Amniotic stem cell (primary cell): Measurements from ENCODE around the gene DCPS.

Experiments
- DNase-seq: peaks from one replicate; lab custom pipeline; 2025; lab: John Stamatoyannopoulos, UW

DCPS gene

DNA sequence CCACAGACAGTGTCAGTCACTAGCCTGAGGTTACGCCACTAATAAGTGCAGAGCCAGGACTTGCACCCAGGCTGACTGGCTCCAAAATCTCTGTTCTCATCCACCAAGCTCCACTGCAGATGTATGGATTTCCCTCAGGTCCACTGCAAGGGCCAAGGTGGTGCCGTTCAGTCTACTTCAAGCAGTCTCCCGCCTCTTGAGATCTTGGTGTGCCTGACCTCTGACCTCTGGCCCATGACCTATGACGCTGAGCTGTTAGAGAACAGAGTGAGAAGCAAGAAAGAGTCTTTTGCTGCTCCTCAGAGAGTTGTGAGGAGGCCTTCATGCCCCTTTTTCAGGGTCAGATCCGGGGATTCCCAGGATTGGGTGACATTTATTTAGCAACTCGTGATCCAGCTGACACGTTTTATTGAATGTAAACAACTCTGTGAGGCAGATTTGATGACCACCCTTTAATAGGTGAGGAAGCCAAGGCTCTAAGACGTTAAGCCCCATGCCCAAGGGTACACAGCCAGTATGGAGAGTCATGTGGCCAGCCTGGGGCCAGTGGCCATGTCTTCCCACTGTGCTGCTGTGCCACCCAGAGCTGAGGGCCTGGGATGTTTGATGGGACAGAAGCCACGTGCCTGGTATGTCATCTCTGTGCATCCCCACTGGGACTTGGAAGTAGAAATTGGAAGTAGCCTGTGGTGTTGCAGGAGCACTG is 25.2 kb downstream of the DCPS start:
- DNase-seq, result no peak

DNA sequence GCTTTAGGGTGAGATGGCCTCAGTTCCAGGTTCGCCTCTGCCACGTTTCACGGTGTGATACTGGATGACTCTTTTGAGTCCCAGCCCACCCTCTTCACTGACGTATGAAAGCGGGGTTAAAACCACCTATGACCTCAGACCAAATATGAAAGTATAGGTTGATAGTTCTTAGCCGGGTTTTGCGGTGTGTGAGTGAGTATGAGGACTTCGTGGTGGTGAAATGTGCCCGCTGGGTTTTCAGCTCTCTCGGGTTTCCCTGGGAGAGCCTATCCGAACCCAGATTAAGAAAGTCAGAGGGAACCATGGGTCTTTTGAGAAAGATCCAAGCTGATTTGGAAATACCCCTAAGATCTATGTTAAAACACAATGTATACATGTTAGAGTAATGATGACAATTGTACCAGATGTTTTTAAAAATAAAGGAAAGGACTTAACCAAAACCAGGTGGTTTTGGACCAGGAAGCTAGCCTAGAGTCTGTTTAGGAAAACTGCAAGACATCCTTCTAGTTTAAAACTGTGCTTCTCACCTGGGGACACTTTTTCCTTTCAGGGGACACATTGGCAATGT is 25.9 kb downstream of the DCPS start:
- DNase-seq, result no peak

DNA sequence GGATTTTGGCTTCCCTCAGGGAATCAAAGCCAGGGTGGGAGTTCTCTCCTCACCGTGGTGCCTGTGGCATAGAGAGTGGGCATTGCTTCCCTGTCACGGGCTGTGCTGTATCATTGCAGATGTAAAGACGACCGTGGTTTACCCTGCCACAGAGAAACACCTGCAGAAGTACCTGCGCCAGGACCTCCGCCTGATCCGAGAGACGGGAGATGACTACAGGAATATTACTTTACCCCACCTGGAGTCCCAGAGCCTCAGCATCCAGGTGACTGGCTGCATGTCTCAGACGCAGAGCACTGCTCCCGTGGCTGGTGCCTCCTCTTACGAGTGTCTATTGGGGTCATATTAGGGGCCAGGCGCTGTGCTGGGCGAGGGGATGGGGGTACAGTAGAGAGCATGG is 27.4 kb downstream of the DCPS start:
- DNase-seq, result no peak

DNA sequence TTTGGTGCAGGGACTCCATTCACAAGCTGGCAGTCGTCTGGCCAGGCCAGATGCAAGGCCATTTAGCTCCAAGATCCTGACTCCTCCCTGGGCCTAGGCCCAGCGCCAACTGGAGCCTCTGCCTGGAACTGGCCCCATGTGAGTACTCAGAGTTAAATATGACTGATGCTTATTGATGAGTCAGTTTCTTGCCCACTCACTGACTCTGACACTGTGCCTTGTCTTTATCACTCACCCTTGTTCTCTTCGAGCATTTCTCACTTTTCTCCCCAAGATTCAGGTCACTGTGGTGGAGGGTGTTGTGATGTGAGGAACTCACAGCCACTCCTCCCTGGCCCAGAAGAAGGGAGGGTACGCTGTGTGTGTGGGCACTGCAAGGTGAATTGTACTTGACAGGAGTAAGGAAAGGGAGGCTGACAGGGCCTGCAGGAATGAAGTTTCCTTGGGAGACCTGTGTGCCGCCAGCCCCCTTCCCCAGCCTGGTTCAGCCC is 28.4 kb downstream of the DCPS start:
- peak; percentile 46 for DNase-seq

DNA sequence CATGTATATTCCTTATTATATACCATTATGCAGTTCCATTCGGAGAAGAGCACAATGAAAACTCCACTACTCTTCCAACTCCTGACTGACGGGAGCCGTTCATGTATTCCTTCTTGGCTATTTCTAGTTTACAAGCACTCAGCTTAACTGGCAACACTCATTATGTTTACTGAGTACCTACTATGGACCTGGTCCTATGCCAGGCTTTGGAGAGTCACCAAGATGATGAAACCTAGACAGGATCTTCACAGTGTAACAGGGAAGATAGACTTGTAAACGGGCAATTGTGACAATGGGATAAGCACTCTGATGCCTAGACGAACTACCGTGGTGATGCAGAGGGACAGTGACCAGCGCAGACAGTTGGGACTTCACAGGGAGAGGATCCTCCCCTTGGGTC is 29.3 kb downstream of the DCPS start:
- no peak for DNase-seq

DNA sequence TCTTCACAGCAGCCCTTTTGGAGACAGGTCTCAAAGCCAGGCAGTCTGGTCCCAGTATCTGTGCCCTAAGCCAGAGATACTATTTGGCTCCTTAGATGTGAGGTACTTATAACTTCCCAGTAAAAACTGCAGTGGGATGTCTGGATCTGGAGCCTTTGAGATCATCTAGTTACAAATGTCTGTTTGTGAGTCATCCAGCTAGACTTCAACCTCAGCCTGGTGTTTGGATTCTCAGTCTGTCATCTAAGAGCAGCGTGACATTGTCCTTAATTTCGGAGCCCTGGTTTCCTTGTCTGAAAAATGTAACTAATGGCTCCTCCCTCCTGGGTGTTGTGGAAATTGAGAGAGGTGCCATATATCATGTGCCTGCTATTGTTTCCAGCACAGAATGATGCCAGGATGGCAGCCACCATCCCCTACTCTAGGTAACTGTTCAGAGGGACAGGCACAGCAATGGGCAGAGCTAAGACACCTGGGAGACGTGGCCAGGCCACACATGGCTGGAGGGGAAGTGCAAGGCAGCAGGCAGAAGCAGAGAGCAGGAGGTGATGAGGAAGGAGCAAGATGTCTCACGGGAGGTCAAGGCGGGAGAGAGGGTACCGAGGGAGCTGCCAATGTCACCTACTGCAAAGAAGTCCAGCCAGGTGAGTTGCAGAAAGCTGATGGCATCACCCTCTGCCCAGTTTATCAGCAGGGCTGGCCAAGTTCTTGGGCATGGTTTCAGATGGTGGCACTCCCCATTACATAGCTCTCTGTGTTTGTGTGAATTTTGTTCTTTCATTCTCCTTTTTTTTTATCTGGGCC is 31.0 kb downstream of the DCPS start:
- no peak for DNase-seq

DNA sequence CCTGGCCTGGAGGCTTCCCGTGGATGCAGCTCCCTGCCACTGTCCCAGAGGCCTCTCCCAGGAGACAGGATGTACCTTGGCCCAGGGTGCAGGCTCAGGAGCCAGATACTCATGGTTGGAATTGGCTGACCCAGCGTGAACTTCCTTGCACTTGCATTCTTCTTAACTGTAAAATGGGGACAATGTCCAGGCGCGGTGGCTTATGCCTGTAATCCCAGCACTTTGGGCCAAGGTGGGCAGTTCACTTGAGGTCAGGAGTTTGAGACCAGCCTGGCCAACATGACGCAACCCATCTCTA is 31.6 kb downstream of the DCPS start:
- no peak for DNase-seq

DNA sequence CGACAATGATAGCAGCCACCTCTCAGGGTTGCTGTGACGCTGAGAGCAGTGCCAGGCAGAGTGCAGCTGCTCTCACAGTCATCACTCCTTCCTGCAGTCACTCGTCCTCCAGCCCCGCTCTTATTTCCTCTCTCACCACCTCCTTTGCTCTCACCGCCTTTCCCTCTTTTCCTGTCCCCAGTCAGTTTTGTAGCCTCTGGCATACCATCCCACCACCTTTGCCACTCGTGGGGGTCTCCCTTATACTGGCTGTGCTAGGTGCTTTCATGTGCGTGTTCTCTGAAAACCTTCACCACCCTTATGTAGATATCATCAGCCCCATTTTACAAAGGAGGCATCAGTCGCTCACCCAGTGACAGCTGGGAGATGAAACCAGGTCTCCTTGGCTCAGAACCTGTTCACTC is 32.3 kb downstream of the DCPS start:
- no peak for DNase-seq

DNA sequence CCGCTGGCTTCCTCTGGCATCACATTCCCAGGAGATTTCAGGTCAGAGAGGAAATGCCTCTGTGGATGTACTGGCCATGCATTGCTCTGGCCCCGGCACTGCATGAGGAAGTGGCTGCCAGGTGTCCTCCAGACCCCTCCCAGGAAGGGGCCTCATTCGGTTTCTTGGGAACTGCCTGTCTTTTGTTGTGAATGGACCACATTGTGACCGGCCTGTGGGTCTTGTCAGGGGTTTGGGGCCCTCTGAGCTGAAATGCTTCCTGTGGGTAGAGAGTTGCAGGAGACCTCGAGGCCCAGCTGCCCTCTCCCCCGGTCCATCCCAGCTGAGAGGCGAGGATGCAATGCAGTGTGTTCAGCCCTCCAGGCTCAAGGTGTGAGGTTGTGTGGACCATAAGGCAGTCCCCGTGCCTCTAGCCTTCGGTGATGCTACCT is 32.8 kb downstream of the DCPS start:
- DNase-seq, result no peak

DNA sequence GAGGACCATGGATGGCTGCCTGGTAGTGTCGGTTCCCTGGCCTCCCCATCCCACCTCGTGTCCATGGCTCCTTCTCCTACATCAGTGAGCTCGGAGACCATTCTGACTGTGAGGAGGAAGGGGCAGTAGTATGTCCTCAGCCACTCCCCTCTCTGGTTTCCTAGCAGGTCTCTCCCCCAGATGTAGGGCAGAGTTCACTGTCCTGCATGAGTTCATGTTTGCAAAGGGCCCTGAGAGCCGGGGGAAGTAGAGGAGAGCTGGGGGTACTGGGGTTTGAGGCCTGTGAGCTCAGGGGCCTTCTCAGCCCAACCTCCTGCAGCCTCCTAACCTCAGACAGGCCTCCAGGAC is 33.2 kb downstream of the DCPS start:
- no peak for DNase-seq

DNA sequence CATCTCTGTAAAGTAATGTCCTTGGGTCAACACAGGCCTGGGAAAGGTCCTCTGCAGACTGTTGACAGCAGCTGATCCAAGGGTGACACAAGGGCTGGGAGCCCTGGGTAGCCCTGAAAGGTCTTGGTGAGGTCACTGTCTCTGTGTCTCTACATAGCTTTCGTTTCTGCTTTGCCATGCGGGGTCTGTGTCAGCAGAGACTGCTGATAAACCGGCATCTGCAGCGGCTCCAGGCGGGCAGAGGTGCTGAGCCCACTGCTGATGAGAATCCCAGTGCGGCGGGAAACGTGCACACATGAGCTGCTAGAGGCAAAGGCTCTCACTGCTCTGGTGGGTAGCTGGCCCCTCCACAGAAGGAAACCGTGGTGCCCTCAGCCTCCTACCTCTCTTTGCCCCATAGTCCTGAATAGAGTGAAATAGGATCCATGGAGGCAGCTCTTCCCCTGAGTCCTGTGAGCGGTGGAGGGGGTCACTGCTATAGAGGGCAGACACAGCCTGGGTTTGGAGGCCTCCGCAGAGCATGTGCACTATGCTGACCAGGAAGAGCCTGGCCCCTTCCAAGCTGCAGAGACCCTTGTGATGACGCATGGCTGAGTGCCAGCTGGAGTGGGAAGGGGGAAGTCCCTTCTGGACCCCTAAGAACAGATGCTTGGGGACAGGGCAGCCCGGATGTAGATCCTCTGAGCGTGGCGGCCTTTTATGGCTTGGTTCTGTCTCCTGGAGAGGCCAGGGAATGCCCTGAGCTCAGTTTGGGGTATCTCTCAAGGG is 33.8 kb downstream of the DCPS start:
- DNase-seq, result no peak

DNA sequence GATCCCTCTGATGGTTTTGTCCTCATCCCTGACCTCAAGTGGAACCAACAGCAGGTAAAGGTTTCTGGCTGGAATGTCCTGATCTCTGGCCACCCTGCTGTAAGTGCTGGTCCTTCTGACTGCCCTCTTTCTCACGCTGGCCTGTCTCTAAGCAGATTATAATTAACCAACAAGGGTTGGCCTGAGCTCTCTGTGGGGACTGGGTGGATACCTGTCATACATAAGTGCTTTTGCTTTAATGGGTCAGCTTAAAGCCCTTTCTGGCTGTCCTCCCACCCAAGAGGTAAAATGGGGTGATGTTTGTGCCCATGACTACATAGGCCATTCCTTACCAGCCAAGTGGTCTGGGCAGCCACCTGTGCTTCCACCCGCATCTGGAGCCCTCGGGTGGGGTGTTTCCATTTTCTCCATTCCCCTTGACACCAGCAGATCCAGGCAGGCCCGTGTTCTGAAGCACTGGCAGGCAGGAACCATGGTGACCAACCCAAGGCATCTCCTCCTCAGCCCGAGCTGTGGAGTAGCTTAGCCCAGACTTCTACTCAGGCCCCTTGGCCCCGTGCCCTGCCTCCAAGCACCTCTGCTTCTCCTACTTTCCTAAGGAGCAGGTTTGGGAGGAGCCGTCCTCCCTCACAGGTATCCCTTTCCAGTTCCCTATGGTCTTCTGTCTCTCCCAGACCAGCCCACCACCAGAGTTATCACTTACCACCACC is 34.6 kb downstream of the DCPS start:
- DNase-seq, result no peak

DNA sequence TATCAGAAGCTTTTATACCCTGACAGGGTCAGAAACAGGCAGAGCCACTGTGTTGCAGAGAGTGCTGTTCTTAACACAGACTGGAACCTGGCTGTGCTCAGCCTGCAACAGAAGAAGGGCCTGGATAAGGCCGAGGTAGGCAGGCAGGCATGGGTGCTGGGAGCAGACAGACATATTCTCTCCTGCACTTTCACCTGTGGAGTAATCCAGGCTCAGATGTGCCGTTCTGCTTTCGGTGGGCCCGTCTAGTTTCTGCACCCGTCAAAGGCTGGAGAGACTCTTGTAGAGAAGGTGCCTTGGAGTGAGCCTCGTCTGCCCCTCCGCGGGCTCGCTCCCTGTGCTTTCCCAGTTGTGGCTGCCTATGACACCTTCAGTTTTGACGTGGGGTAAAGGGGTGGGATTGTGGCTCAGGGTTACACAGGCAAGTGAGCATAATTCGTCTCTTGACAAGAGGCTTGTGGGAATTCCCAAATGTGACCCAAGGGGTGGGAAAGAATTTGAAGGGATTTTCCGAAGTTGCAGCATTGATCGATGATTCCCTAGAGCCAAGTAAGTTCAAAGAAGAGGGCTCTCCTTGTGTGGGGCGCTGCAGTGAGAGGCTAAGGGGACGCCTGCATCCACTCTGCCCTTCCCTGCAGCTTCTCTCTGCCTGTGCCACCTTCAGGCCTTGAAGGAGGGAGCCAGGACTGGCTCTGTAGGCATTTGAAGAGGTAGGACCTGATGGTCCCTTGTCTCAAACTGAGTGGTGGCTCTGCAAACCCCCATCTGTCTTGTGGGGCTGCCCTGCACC is 35.4 kb downstream of the DCPS start:
- DNase-seq, result no peak

DNA sequence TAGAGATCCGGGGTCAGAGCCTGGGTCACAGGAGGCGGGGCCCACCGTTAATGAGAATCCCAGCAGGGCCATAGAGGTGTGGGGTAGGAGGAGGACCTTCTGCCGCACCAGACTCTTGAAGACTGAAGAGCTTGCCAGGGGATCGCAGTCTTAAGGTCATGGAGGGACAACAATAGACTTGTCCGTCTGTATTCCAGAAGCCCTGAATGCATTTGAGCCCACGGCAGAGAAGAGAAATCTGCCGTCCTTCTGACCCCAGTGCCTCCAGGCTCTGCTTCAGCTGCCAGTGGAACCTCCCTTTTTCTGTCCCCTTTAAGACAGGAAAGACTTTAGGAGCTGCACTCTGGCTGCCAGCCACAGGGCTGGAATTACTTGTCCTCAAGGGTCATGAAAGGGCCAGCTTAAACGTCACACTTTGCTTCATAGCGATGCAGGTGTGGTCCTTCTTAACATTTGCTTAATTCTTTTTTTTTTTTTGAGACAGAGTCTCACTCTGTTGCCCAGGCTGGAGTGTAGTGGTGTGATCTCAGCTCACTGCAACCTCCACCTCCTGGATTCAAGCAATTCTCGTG is 36.1 kb downstream of the DCPS start:
- no peak for DNase-seq

DNA sequence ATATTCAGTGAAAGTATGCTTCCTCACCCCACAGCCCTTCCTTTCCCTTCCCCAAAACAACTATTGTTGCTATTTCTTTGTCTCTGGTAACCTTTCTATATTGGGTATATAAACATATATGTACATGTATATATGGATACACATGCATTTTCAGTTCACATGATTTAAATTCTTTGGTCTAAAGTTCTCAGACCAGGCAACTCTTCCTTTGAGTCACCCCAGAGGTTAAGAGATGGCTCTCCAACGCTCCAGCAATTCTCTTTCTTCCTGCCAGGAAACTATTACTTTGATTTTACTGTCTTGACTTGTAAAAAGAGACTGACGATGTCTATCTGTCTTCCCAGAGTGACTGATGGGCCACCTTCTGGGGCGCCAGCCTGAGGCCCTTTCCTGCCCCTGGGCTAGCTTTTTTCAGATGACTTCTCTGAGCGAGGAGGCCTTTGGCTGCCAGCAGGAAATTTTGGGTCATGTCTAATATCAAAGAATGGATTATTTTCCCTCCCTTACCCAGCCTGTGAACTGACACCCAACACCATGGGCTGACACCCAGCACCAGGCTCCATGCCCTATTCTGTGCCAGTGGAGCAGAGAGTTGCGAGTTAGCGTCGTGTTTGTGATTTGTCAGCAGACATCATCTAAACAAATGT is 37.2 kb downstream of the DCPS start:
- no peak for DNase-seq

DNA sequence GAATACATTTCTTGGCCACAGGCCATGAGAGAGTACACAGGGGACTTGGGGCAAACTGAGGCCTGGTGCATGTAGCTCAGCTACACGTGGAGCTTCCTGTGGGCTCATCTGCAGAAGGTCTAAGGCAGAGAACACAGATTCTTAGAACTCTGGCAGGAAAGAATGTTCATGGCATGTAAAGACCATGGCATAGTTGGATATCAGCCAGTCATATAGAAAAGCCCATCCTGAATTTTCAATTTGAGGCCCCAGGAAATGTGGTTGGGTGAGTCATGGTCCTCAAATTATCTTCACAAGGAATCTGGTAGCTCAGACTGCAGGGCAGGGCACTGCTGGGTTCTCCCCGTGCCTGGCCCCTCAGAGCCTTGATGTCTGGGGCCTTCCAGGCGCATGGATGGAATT is 37.9 kb downstream of the DCPS start:
- peak; percentile 49 for DNase-seq

DNA sequence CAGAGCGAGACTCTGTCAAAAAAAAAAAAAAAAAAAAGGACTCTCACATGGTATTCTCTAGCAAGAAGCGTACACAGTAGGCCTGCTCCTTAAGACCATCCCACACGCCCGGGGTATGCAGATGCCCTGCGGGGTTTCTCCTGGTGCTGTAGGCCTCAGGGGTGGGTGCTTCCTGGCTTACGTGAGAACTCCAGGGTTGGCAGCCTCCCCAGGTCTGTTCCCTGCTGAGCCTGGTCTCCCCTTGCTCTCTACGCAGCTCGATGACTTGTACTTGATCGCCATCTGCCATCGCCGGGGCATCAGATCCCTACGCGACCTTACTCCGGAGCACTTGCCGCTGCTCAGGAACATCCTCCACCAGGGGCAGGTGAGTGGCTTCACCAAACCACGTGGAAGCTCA is 39.2 kb downstream of the DCPS start:
- no peak for DNase-seq

DNA sequence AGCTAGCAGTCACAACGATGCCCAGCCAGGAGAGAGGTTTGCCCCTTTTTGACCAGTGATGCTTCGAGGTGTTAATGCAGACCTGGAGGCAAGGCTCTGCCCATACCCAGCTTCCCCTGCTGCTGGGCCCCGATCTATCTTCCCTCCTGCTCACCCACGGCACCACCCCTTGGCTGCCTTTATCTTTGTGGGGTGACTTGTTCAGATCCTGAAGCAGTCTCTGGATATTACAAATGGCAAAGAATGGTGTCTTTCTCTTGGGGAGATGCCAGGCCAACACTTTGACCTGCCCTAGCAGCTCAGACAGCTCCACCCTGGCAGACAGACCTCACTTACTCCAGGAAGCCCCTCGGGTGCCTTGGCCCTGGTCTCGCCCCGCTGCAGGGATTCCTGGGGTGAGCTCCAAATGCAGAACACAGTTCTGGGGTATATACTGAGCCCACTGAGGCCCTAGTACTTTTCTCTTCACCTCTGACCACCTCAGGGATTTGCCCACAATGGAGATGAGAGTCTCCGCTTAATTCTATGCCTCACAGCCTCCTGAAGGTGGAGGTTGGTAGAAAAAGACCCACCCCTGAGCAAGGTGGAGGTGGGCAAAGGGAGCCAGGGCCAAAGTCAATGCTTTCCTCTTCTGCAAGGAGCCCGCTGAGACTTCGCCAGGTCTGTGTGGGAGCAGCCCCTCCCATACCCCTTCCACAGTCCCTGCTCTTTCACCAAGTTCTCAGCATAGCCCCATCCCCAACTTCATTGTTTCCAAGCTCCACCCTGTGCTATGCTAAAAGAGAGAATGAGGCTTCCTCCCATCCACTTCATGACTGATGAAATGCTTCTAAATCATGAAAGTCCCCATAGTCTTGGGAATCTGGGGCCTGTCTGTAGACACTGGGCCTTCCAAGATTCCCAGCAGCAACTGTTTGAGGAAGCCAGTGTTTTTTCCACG is 40.6 kb downstream of the DCPS start:
- no peak for DNase-seq

DNA sequence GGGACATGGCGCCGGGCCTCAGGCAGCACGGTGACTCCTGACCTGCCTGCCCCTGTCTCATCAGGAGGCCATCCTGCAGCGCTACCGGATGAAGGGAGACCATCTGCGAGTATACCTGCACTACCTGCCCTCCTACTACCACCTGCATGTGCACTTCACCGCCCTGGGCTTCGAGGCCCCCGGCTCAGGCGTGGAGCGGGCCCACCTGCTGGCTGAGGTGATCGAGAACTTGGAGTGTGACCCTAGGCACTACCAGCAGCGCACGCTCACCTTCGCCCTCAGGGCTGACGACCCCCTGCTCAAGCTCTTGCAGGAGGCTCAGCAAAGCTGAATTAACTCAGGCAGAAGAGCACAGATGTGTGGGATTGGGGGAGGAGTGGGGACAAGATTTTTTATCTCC is 41.4 kb downstream of the DCPS start:
- DNase-seq, result no peak
